Endodermal cell (in vitro differentiated cells): ENCODE data around the gene KATNB1. TPM values are rescaled to one million over a fixed set of nuclear protein-coding genes. Genes with fewer than 3 reads are reported as not detected.

Experiments used
- DNase-seq: peaks from one replicate; pipeline ENCODE4 v3.0.0-alpha.2; 2017
- H3K27ac ChIP-seq: 2 replicates; pipeline ENCODE4 v1.5.1; 2013; ENCODE audit warnings: mild to moderate bottlenecking, low read depth, low read length, moderate library complexity
- H3K27me3 ChIP-seq: 2 replicates; pipeline ENCODE4 v1.6.1; 2013; ENCODE audit warnings: mild to moderate bottlenecking, low read length, moderate library complexity; ENCODE audit not compliant: insufficient read depth, control insufficient read depth, poor library complexity, severe bottlenecking
- H3K36me3 ChIP-seq: 2 replicates; pipeline ENCODE4 v1.7.0; 2013; ENCODE audit warnings: mild to moderate bottlenecking, low read length, moderate library complexity; ENCODE audit not compliant: control insufficient read depth, insufficient read depth
- H3K4me1 ChIP-seq: one replicate; pipeline ENCODE4 v1.7.0; 2013; ENCODE audit warnings: low read length; ENCODE audit not compliant: control insufficient read depth, insufficient read depth
- H3K4me3 ChIP-seq: 2 replicates; pipeline ENCODE4 v1.5.1; 2013; ENCODE audit warnings: mild to moderate bottlenecking, low read length, moderate library complexity
- H3K9ac ChIP-seq: 2 replicates; pipeline ENCODE4 v1.6.1; 2013; ENCODE audit warnings: mild to moderate bottlenecking, low read length, moderate library complexity; ENCODE audit not compliant: poor library complexity, severe bottlenecking; ENCODE audit errors: extremely low read depth
- H3K9me3 ChIP-seq: 2 replicates; pipeline ENCODE4 v1.6.1; 2013; ENCODE audit warnings: mild to moderate bottlenecking, low read length, moderate library complexity; ENCODE audit not compliant: control insufficient read depth
- H3K27ac Mint-ChIP-seq: 2 replicates; pipeline ENCODE4 v1.8.0; 2020; ENCODE audit warnings: mixed read lengths
- H3K27me3 Mint-ChIP-seq: 2 replicates; pipeline ENCODE4 v1.8.0; 2021; ENCODE audit warnings: mild to moderate bottlenecking, mixed read lengths; ENCODE audit not compliant: insufficient read depth
- H3K36me3 Mint-ChIP-seq: 2 replicates; pipeline ENCODE4 v1.8.0; 2020; ENCODE audit warnings: low read depth, mixed read lengths
- H3K4me1 Mint-ChIP-seq: 2 replicates; pipeline ENCODE4 v1.8.0; 2020; ENCODE audit warnings: mixed read lengths
- H3K4me3 Mint-ChIP-seq: 2 replicates; pipeline ENCODE4 v1.8.0; 2020; ENCODE audit warnings: mild to moderate bottlenecking, moderate library complexity, mixed read lengths
- H3K9me3 Mint-ChIP-seq: 2 replicates; pipeline ENCODE4 v1.8.0; 2020; ENCODE audit warnings: mild to moderate bottlenecking, mixed read lengths
- WGBS, 2 experiments: methylation state at CpG; one replicate each; pipeline versions ENCODE4 v1.1.5 to v1.1.7; 2013; ENCODE audit warnings: missing lambda C conversion rate in 2 of 2, mixed read lengths in 1 of 2; ENCODE audit not compliant: insufficient coverage in 1 of 2, insufficient read length in 1 of 2; 5-methylcytosine and 5-hydroxymethylcytosine counted together
- total RNA-seq, 2 donors: library from RNA; stranded (reverse); fragmentation: NEBNext Ultra II Directional in 1 of 2; extraction: Animal tissue kit (Norgen Biotek cat#: 25700) in 1 of 2; gene quantifications; 2 replicates in 1 of 2; 3 replicates in 1 of 2; pipeline ENCODE4 v1.2.1, GENCODE V29; 2021
- TF ChIP-seq, protein P1 (sequence below): fragments of 200-600 bp; sonication (generic); conservative IDR thresholded peaks from 2 replicates; pipeline ENCODE4 v1.5.0; 2021; ENCODE audit warnings: antibody characterized with exemption, mild to moderate bottlenecking

Gene KATNB1
- total RNA-seq, 2 donors from 2014 or later, result 26.1 to 32.4 TPM

DNA sequence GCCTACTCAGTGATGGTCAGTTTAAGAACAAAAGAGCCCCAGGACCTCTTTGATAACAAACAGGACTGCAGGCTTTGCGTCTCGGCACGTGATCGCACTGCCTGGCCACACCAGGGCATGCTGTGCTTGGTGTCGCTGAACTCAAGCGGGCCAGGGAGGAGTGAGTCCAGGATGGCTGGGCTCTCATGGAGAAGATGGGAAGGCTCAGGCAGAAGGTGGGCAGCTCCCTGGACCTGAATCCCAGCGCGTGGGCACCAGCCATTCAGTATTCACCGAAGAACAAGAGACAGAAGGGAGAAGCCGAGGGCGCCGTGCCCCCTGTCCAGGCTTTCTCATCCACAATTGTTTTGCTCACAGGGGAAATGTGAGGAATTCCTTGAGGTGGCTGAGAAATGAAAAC lies 11.9 kb downstream of the KATNB1 start:
- Mint-ChIP-seq H3K4me3 (no peak overlapping the region), H3K27me3 (no peaks in the 10 kb centered on the region), H3K9me3 (no peaks in the 10 kb centered on the region), H3K4me1 (peaks cover 4% of the 10 kb centered on the region), H3K27ac (no peak overlapping the region), H3K36me3 (peaks cover 11% of the 10 kb centered on the region)
- H3K27ac ChIP-seq, result no peak overlapping the region
- H3K4me3 ChIP-seq, result no peak overlapping the region
- H3K4me1 ChIP-seq, result no peaks in the 10 kb centered on the region
- TF ChIP-seq, protein P1, sequence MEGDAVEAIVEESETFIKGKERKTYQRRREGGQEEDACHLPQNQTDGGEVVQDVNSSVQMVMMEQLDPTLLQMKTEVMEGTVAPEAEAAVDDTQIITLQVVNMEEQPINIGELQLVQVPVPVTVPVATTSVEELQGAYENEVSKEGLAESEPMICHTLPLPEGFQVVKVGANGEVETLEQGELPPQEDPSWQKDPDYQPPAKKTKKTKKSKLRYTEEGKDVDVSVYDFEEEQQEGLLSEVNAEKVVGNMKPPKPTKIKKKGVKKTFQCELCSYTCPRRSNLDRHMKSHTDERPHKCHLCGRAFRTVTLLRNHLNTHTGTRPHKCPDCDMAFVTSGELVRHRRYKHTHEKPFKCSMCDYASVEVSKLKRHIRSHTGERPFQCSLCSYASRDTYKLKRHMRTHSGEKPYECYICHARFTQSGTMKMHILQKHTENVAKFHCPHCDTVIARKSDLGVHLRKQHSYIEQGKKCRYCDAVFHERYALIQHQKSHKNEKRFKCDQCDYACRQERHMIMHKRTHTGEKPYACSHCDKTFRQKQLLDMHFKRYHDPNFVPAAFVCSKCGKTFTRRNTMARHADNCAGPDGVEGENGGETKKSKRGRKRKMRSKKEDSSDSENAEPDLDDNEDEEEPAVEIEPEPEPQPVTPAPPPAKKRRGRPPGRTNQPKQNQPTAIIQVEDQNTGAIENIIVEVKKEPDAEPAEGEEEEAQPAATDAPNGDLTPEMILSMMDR, result no peak
- H3K36me3 ChIP-seq, result no peaks in the 10 kb centered on the region
- DNase-seq, result no peak
- no peaks in the 10 kb centered on the region for H3K27me3 ChIP-seq
- no peak overlapping the region for H3K9ac ChIP-seq
- WGBS, 2 experiments, result 87 to 94% methylated on average over 7 to 12 of the region's 12 CpGs
- H3K9me3 ChIP-seq, result no peaks in the 10 kb centered on the region

DNA sequence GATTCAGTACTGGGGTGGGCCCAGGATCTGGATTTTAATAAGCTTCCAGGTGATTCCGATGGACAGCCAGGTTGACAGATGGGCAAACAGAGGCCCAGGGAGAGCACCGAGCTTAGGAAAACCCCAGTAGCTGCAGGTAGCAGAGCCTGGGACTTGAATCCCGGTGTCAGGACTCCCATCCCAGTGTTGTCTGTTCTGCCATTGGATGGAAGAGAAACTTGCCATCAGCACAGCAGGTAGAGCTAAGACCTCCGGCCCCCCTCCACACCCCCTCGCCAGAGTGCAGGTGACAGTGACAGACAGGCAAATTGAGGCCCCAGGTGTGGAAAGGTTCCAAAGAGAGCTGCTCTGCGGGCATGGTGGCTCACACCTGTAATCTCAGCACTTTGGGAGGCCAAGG lies 12.4 kb downstream of the KATNB1 start:
- no peaks in the 10 kb centered on the region for H3K4me1 ChIP-seq
- TF ChIP-seq, protein P1, result no peak

DNA sequence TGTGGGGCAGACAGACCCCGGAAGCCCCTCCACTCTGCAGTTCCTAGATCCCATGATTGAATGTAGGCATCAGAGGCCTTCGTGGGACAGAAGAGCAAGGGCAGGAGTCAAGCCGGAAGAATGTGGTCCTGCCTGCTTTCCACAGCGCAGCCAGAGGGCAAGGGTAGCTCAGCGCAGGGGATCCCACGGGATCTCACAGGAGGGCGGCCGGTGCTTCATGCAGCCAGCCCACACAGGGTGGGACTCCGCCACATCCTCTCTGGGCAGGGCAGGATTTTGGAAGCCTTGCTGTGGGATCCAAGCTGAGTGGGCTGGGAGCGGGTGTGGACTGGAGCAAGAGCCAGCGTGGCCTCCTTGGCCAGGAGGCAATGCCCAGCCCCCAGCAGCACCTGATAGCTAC lies 13.0 kb downstream of the KATNB1 start:
- TF ChIP-seq, protein P1, result no peak
- H3K27ac Mint-ChIP-seq, result no peak overlapping the region
- H3K27ac ChIP-seq, result no peak overlapping the region
- no peak overlapping the region for H3K9ac ChIP-seq
- H3K9me3 ChIP-seq, result no peaks in the 10 kb centered on the region
- H3K4me1 Mint-ChIP-seq, result no peaks in the 10 kb centered on the region
- no peak overlapping the region for H3K4me3 ChIP-seq
- no peaks in the 10 kb centered on the region for H3K36me3 ChIP-seq
- DNase-seq, result no peak
- peaks cover 10% of the 10 kb centered on the region for H3K36me3 Mint-ChIP-seq
- no peaks in the 10 kb centered on the region for H3K4me1 ChIP-seq
- no peaks in the 10 kb centered on the region for H3K27me3 Mint-ChIP-seq
- 94 to 96% methylated on average over 5 to 11 of the region's 11 CpGs for WGBS, 2 experiments
- H3K4me3 Mint-ChIP-seq, result no peak overlapping the region
- H3K9me3 Mint-ChIP-seq, result no peaks in the 10 kb centered on the region
- H3K27me3 ChIP-seq, result no peaks in the 10 kb centered on the region

More for the DNA sequence above, 12.4 kb downstream of the KATNB1 start:
- H3K4me3 ChIP-seq, result no peak overlapping the region
- no peak overlapping the region for H3K27ac ChIP-seq
- H3K27me3 ChIP-seq, result no peaks in the 10 kb centered on the region
- no peaks in the 10 kb centered on the region for H3K36me3 ChIP-seq
- Mint-ChIP-seq H3K4me3 (no peak overlapping the region), H3K27ac (no peak overlapping the region), H3K9me3 (no peaks in the 10 kb centered on the region), H3K4me1 (no peaks in the 10 kb centered on the region), H3K27me3 (no peaks in the 10 kb centered on the region), H3K36me3 (peaks cover 11% of the 10 kb centered on the region)
- no peaks in the 10 kb centered on the region for H3K9me3 ChIP-seq
- DNase-seq, result no peak
- 90 to 91% methylated on average over 4 to 6 of the region's 6 CpGs for WGBS, 2 experiments
- no peak overlapping the region for H3K9ac ChIP-seq
